HG02678 (cell line): Measurements from ENCODE around the gene GALT.

Experiments
- ATAC-seq: cut with Tn5 transposase; IDR thresholded peaks from one replicate; pipeline ENCODE4 v1.9.1; 2021; ENCODE audit warnings: mild to moderate bottlenecking, moderate library complexity; ENCODE audit not compliant: unreplicated experiment

The GALT gene

GRCh38 chr9:34675048-34675714 lies 28.7 kb downstream of the GALT start:
- ATAC-seq, result no peak

GRCh38 chr9:34675869-34676268 lies 29.4 kb downstream of the GALT start:
- ATAC-seq, result no peak

GRCh38 chr9:34684145-34684544 lies 37.7 kb downstream of the GALT start:
- ATAC-seq, result no peak

- no peak for ATAC-seq
Measured at GRCh38 chr9:34684816-34685215, 38.3 kb downstream of the GALT start.

GRCh38 chr9:34685591-34685990 lies 39.1 kb downstream of the GALT start:
- ATAC-seq, result no peak

- no peak for ATAC-seq
Measured at GRCh38 chr9:34686231-34686630, 39.8 kb downstream of the GALT start.

GRCh38 chr9:34686732-34687131 lies 40.3 kb downstream of the GALT start:
- no peak for ATAC-seq

GRCh38 chr9:34687276-34688030 lies 41.0 kb downstream of the GALT start:
- no peak for ATAC-seq

GRCh38 chr9:34688329-34689115 lies 42.0 kb downstream of the GALT start:
- ATAC-seq, result no peak

GRCh38 chr9:34689116-34689470 lies 42.6 kb downstream of the GALT start:
- ATAC-seq, result no peak

- no peak for ATAC-seq
Measured at GRCh38 chr9:34689512-34689911, 43.0 kb downstream of the GALT start.

- no peak for ATAC-seq
Measured at GRCh38 chr9:34690983-34691935, 44.8 kb downstream of the GALT start, which contains the start of gene CCL19. TSS of gene CCL19 (minus strand) at chr9:34691276. CDS start at chr9:34691139, 137 bp downstream.

GRCh38 chr9:34691936-34692315 lies 45.5 kb downstream of the GALT start:
- ATAC-seq, result no peak

- no peak for ATAC-seq
Measured at GRCh38 chr9:34693560-34693959, 47.1 kb downstream of the GALT start.

- ATAC-seq, result no peak
Measured at GRCh38 chr9:34694811-34695210, 48.3 kb downstream of the GALT start.
